NCI-H526 treated with DMSO at 0.1 percent for 48 hours (cell line): ENCODE results near the gene MEF2C.

ENCODE experiments used
- DNase-seq: peaks from one replicate; lab custom pipeline; 2025; lab: John Stamatoyannopoulos, UW

MEF2C gene

DNA sequence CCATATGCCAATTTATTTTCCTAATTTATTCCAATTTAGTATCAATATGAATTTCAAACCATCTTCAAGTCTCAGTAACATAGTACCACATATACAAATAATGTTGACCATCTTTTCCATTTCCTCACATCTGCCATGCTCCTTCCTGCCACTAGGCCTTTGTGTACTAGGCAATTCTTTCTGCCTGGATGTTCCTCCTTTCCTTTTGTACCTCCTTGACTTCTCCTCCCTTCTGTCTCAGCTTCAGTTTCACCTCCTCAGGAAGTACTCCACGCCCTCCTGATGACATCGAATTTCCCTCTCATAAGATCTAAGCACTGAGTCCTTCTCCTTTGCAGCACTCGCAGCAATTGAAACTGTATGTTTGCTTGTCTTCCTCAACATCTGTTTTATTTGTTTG, 53.9 kb downstream of the MEF2C start:
- no peak for DNase-seq

DNA sequence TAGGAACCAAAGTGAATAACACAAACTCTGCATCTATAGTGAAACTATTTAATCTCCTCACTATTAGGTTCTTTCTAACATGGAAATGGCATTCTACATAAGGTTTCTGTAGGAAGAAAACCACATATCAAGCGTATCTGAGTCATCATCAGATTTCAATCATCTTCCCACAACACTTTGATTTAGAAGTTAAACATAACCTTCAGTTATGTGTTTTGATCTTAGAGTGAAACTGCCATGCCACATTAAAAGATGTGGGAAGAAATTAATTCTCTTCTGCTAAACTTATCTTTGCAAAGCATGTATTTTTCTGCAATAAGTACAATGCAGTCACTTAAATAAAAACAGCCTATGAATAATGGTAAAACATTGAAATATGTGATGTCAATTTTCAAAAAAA, 55.0 kb downstream of the MEF2C start:
- DNase-seq = no peak

DNA sequence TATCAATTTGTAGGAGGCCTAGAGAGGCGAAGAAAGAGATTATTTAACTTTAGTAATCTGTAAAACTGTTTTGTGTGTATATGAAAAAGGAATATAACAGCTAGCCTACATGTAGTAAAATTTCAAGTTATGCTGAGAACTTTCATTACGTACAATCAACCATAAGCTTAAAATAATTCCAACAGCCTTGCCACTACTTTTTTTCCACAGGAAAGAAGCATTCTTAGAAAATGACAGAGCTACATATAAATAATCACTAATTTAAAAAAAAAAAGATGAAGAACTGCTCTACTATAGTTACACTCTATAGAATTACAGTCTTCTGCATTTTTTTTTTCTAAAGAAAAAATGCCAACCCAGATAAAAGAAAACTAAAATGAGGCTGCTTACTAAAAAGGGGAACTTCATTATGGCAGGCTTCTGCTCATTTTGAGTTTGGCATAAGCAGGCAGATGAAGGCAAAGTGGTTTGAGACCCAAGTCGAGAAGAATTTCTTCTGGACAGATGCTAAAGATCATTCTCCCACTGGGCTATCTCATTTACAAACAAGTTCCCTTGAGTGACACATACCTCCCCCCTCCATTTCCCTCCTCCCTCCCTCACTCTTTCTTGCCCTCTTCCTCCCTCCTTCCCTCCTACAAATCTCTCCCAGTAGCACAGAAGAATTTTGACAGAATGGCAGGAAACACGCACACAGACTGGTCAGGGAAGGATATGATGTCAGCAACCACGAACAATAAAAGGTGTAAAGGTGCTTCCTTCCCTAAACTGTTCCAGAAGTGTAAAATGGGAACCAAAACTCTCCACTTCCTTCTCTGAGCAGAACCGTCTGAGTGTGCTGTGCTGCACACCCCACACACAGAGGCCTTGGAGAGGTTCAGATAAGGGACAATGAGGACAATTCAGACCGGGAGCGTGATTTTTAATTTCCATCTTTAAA, 56.1 kb downstream of the MEF2C start:
- no peak for DNase-seq

DNA sequence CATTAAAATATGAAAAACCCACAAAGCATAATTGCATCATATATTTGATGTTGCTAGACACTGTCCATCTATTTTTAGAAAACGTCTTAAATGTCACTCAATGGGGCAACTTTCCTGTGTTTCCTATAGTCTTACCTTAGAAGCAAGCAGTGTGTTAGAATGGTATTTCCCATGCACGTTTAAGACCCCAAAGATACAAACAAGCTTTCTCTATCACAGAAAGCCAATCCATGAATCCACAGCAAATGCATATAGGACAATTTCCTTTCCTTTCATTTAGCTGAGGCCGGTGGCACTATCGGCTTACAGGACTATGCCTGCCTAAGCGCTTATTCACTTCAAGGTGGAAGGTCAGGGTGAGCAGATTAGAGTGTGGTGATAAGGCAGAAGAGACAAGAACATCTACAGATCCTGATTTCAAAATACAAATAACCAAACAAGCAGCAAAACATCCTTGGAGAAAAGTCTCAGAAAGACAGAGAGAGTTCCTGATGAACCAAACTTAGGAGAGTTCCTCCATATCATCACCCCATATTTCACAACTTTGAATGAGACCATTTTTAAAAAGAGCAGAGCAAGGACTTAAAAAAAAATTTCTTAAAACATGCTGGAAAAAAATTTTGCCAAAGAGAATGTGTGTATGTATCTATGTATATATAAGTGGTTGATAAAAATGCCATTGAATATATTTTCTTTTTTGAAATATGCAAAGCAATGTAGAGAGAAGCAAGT, 57.2 kb downstream of the MEF2C start:
- DNase-seq = no peak

DNA sequence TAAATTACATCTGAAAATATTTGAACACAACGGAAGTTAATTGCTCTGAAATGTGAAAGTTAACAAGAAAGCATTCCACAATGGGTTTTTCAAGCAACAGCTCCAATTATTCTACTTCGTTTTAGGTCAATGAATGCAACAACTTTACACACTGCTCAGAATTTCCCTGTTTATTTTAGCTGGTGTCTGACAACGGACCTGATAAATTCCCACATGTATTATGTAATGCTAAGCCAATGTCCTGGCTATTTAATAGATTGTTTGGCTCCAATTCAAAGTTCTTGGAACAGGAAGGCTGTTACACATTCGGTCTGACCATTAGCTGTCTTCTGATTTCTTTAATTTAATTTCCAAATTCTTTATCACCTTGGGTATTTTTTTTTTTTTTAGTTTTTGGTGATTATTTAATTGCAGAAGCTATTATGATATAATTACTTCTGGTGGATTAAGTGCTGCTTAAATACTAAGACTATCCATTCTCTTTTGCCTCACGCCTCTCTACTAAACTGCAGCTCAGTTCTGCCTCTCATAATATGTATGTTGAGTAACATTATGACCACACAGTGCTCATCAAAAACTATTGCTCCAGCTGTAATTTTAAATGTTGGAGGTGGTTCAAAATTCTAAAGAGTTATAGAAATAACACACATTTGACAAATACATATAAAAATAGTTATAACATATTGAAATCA, 57.9 kb downstream of the MEF2C start:
- DNase-seq = no peak

DNA sequence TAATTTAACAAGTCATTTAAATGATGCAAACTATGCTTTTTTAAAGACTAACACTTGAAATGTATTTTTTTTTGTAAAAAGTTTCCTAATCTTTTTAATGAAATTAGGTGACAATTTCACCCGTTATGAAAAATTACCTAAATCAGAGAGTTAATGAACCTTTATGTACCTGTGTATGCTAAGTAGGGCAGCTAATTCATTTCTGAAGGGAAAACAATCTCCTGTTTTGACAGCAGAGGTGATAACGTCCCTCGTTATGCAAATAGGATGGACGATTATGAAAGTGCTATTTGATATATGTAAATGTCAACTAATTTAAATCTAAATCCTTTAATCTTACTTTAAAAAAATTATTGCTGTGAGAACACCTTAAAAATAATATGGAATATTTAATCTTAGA, 58.8 kb downstream of the MEF2C start:
- DNase-seq = no peak

DNA sequence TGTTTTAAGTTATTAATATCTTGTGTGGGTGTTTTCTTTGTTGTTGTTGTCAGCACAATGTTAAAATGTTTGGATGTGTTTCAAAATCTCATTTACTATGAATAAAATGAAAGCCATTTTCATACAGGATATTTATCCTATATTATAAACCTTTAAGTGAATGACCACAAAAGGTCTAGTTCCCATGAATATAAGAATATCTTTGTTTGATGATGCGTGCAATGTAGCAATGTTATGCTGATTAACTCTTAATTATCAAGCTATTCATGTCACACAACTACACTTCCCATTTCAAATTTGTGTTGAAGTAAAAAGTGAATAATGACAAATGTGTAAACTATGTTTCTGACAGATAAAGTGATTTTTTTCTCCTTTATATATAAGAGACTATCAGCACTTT, 59.8 kb downstream of the MEF2C start:
- DNase-seq = no peak

DNA sequence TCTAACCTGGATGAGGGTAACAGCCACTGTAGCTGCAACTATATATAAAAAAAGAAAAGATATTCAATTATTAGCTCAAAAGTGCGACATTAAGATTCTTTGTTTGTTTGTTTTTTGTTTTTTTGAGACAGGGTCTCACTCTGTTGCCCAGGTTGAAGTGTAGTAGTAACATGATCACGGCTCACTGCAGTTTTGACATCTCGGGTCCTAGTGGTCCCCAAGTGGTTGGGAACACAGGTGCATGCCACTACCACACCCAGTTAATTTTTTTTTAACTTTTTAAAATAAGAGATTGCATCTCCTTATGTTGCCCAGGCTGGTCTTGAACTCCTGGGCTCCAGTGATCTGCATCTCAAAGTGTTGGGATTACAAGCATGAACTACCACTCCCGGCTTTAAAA, 61.8 kb downstream of the MEF2C start:
- DNase-seq = no peak

DNA sequence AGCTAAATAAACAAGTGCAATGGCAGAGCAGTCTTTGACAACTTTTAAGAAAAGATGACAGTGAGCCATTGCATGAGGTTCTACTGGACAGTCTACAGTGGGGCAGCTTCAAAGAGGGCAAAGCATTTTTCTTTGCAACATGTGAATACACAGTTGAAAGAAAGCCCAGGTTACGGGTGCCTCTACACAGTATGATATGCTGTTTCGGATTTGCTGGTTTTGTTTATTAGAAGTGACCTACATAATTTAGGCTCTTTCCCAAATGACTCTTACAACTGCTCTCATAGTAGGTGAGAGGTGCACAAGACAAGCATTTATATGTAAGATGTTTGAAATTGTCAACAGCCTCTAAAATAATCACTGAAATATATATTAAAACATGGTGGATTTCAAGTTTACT, 62.4 kb downstream of the MEF2C start:
- DNase-seq = no peak

DNA sequence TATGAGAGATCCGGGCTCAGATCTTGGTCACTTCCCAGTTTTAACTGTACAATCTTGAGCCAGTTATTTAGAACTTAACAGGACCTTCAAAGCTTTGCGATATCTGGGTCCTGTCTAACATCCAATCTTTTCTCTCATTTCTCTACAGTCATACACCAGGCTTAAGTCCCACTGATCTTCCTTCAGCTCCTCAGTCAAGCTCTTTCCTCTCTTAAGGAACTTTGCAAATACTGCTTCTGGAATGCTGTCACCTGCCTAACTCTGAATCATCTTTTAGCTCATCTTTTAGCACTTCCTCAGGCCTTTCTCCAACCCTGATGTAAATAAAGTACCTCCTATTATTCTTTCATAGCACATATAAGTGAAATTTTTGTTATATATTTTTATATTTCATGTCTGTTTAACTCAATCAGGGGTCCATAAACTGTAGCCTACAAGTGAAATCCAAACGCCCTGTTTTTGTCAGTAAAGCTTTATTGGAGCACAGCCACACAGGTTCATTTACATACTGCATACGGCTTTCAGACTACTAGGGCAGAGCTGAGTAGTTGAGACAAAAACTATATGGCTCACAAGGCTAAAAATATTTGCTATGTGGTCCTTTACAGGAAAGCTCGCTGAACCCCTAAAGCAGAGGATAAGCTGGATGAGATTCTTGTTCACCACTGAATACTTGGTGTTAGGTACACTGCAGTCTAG, 63.5 kb downstream of the MEF2C start:
- no peak for DNase-seq

DNA sequence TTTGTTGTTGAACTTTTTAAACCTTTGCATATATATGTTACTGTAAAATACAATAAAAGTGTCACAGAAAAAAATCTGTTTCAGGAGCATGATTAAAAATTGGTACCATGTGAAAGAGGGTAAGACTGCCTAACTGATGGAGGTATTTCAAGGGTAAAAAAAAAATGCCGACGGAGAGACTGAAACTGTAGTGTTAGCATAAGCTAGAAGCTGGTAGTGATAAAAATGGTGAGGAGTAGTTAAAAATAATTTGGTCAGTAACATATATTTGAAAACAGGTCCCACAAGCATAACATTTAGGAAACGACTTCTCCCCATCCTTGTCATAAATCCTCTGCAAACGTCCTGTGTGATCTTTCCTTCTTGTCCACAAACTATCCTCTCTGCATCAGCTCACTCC, 64.7 kb downstream of the MEF2C start:
- DNase-seq = no peak

DNA sequence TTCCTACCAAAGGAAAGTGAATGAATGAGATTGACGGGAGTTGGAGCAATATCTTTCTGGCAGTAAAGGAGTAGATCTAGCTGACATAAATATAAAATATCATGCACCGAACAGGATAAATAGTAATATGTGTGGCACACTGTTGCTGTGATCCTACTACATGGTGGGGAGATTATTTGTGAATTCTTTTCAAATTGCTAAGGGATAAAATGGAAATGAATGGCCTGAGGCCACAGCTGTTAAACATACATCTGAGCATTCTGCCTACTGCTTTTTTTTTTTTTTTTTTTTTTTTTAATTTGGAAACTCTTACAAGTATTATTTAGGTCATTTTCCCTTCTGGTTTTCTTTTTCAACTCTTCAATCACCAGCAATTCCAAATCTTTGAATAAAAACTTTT, 66.8 kb downstream of the MEF2C start:
- no peak for DNase-seq

DNA sequence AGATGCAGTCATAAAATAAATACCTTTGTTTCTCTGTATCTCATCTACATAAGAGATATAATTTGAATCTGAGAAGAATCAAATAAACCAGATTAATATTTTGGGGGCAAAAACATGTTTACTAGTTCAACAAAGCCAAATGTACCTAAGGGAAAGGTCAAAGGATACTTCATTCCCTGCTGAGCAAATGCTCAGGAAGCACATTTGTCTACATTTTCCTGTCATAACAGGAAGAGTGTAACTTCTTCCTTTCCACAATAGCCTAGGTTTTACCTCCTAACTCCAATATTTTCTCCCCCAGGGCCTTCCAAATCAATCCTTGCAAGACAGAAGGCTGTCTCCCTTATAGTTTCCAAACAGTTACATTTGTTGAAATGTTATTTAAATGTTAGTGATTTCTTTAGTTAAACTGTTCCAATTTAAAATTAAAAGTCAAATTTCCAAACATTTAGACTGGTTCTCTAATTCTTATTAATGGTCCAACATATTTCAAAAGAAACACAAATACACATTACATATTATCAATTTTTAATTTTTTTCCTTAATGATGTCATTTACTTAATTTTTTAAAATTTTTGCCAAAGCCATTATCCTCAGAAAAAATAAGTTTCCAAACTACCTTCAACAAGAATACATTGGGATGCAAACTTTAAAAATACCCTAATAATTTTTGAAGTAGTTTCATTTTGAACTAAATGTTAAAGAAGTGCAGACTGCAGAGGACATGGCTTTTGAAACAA, 67.8 kb downstream of the MEF2C start:
- DNase-seq = no peak

DNA sequence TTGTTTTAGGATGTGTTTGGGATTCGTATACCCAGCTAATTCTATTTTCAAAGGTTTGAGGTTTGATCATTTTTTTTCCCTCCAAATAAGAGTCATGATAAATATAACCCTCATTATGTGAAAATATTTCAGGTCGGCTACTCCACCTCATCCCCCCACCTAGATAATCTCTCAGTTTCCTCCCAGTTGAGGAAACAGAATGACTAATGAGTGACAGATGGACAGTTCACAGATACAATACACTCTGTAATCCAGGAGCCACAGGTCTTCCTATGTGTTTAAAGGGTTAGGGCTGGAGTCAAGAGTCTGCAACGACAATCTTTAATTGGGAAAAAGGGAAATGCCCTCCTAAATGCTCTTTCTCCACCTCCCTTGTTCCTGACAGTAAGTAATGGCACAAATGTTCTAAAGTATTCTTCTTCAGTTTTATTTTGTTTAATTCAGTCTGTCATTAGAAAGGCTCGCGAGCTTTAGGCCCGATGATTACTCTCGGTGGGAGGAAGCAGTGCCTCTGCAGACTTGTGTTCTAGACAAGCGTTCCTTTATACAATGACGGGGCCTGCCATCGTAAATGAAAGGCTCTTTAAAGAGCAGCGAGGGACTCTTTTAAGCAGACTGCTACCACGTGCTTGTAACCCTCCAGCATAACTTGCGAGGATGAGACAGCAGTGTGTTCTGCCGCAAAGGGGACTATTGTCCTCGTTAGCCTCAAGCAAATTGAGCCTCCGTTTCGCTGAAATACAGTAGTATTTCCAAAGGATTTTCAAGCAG, 69.0 kb downstream of the MEF2C start:
- DNase-seq = no peak

DNA sequence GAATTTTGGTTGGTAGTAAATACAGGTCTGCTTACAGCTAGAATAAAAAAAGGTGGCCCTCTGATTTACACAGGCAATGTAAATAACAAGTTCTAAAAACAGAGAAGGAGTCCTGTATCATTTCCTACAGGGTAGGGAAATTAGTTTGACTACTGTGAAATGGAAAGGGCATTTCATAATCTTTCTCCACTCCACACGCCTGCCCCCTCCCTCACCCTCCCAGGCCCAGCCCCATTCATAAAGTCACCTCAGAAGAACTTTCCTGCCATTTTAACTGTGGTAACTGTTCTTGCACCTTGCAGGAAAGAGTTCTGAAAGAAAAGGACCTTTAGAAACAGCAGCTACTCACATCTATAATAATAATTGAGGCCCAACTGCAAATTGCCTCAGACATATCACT, 69.7 kb downstream of the MEF2C start:
- no peak for DNase-seq

DNA sequence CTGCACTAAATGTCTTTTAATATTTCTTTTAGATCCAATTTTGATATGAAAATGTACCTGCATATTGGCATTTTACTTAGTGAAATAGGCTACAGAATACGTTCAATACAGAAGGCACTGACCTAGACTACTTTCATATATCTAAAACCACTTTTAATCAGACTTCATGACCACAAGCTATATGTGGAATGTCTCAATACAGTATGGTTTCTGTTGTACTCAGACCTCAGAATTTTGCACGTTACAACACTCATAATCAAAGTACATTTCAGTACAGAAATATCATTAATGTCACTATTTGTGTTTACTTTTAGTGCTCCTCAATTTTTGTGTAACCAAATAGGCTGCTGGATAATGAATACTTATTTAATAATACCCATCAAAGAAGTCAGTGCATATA, 74.8 kb downstream of the MEF2C start:
- no peak for DNase-seq

DNA sequence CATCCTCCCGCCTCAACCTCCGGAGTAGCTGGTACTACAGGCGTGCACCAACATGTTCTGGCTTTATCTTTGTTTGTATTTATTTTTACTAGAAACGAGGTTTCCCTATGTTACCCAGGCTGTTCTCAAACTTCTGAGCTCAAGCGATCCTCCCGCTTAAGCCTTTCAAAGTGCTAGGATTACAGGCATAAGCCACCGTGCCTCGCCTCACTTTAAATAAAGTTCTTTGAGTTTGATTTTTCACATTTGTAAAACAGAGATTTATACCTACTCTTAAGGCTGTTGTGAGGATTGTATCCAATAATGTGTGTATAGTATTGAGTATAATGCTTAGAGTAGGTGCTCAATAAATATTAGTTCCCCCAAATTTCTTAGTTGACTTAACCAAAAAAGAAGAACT, 75.7 kb downstream of the MEF2C start:
- no peak for DNase-seq

DNA sequence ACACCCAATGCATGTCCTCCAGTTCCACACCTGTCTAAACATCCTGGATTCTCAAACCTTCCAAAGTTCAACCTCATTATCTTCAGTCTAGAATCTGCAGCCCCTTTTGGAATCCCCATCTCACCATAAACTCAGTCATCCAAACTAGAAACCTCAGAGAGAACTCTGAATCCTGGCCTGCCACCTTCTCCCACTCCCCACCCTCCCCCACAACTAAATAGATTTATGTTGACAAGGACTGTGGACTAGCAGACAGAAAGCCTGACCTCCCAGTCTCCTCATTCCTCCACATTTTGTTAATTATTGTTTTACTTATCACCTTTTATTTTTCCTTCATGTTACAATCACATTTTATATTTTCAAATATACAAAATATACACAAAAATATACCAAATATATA, 76.6 kb downstream of the MEF2C start:
- DNase-seq = no peak

DNA sequence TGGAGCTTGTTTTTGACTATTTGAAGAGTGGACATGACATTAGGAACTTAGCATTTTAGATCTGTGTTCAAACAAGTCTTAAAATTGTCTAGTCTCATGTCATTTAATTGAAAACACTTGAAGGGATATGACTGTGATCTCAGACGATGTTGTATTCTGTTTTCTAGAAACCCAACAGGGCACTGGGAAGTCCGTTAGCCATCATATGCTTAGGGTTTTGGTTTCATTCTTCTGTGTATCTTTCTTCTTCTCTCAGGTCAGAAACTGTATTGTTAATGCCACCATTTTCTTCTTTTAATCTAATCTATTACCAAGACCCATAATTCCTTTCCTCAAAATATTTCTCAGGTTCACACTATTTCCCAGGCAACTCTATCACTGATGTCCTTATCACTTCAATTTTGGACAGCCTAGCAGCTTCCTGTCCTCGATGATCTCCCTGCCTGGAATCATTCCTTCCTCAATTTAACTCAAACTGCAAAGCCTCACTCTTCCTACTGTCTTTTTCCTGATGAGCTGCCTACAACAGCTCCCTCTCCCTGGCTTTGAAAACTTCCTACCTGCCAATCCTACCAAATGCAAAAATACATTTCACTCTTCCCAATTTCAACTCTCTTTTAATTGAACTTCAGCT, 77.7 kb downstream of the MEF2C start:
- DNase-seq = no peak

DNA sequence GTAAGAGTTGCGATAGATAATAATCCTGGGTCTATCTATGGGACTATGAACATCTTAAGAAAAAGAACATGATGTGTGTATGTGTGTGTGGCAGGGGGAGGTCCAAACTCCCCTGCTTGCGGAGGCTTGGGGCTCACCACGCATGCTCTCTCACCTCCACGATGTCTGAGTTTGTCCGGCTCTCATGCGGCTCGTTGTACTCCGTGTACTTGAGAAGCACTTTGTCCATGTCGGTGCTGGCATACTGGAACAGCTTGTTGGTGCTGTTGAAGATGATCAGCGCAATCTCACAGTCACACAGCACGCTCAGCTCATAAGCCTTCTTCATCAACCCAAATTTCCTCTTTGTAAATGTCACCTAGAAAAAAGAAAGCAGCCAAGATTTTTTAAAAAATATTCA, 78.5 kb downstream of the MEF2C start:
- no peak for DNase-seq
